GM18505 (cell line): ENCODE data around the gene PHLDB1.

Source experiments
- ATAC-seq: cut with Tn5 transposase; IDR thresholded peaks from one replicate; pipeline ENCODE4 v1.9.1; 2021; ENCODE audit not compliant: unreplicated experiment
- POLR2A ChIP-seq: IDR thresholded peaks from 4 replicates; pipeline ENCODE4 v1.6.1; 2011; ENCODE audit warnings: borderline replicate concordance; ENCODE audit not compliant: insufficient read depth, insufficient read length; ENCODE audit errors: extremely low read depth

The PHLDB1 gene

GRCh38 chr11:118622376-118623268 lies 15.2 kb downstream of the PHLDB1 start:
- no peak for TF ChIP-seq POLR2A
- no peak for ATAC-seq

- ATAC-seq: no peak
These were observed 15.8 kb downstream of the PHLDB1 start for GRCh38 chr11:118623269-118623655.

GRCh38 chr11:118625036-118625690 lies 17.7 kb downstream of the PHLDB1 start:
- ATAC-seq: no peak
- no peak for TF ChIP-seq POLR2A

More at GRCh38 chr11:118623269-118623655, 15.8 kb downstream of the PHLDB1 start:
- TF ChIP-seq POLR2A: no peak

- TF ChIP-seq POLR2A: no peak
- no peak for ATAC-seq
These were observed 18.6 kb downstream of the PHLDB1 start for GRCh38 chr11:118625976-118626375.

- no peak for ATAC-seq
- no peak for TF ChIP-seq POLR2A
These were observed 20.2 kb downstream of the PHLDB1 start for GRCh38 chr11:118627566-118627965.

- no peak for ATAC-seq
- TF ChIP-seq POLR2A: no peak
These were observed 20.6 kb downstream of the PHLDB1 start for GRCh38 chr11:118628031-118628430.

- no peak for ATAC-seq
- TF ChIP-seq POLR2A: no peak
These were observed 21.0 kb downstream of the PHLDB1 start for GRCh38 chr11:118628432-118628831.

GRCh38 chr11:118628861-118629549 lies 21.6 kb downstream of the PHLDB1 start:
- no peak for TF ChIP-seq POLR2A

GRCh38 chr11:118629761-118630661 lies 22.6 kb downstream of the PHLDB1 start:
- ATAC-seq: no peak

More at GRCh38 chr11:118628861-118629549, 21.6 kb downstream of the PHLDB1 start:
- ATAC-seq: no peak

GRCh38 chr11:118631142-118631909 lies 23.9 kb downstream of the PHLDB1 start:
- ATAC-seq: no peak
- TF ChIP-seq POLR2A: no peak

More at GRCh38 chr11:118629761-118630661, 22.6 kb downstream of the PHLDB1 start:
- TF ChIP-seq POLR2A: no peak

GRCh38 chr11:118632577-118633318 lies 25.3 kb downstream of the PHLDB1 start:
- no peak for ATAC-seq

More at GRCh38 chr11:118632577-118633318, 25.3 kb downstream of the PHLDB1 start:
- TF ChIP-seq POLR2A: no peak
